Uterus (tissue), 2 donors: ENCODE results near the gene C22orf23.

Source experiments
- CTCF ChIP-seq, 4 experiments: fragments of 200-600 bp in 2 of 4; fragments of 450-650 bp in 2 of 4; sonication (generic) in 2 of 4; IDR thresholded peaks; one replicate each; pipeline ENCODE4 v1.5.1; 2016 to 2019; ENCODE audit warnings: antibody characterized with exemption in 4 of 4, mild to moderate bottlenecking in 2 of 4, moderate library complexity in 1 of 4
- POLR2A ChIP-seq, 2 donors: fragments of 450-650 bp; IDR thresholded peaks; one replicate each; pipeline ENCODE4 v1.6.1; 2016; ENCODE audit warnings: antibody characterized with exemption in 2 of 2, mild to moderate bottlenecking in 1 of 2, moderate library complexity in 1 of 2

GRCh38 chr22:37910890-37911672, 42.3 kb downstream of the C22orf23 start:
- TF ChIP-seq POLR2A (IDR thresholded peaks at IDR 0.05) (peak in 1 of 2 donors; percentile 18), CTCF (IDR thresholded peaks at IDR 0.05) (no peak)
